ENCODE results near the gene RASSF3. TPM values are rescaled to one million over a fixed set of nuclear protein-coding genes. Genes with fewer than 3 reads are reported as not detected.
"Not testable (repeated sequence)": the region's sequence is repeated elsewhere in the genome, so short reads cannot be mapped to it uniquely, and the experiment has no call there.

RASSF3 gene
- total and polyA plus RNA-seq, 4 donors, result 9.4 to 18.7 (median 10.9) TPM

DNA sequence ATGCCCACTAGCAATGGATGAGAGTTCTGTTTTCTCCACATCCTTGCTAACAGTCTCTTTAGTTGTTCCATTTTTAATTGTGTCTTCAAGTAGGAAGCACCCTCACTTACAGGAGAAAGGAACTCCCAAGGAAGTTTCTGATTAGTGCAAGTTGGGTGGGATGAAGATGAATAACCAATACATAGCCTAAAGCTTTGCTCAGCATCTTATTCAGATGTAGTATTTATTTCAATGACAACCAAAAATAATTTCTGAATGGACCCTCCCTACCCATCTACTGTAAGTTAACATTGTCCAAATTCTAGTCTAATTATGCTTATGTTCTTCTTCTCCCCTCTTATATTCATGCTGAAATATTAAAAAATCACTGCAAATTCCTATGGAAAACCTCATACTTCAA lies 36.0 kb downstream of the RASSF3 start:
- no peak for DNase-seq (ENCODE audit: low read depth in 4 of 6, low spot score in 6 of 6)
- no peaks in the 10 kb centered on the region for H3K4me1 ChIP-seq (ENCODE audit: control insufficient read depth, insufficient read depth, low read length)

DNA sequence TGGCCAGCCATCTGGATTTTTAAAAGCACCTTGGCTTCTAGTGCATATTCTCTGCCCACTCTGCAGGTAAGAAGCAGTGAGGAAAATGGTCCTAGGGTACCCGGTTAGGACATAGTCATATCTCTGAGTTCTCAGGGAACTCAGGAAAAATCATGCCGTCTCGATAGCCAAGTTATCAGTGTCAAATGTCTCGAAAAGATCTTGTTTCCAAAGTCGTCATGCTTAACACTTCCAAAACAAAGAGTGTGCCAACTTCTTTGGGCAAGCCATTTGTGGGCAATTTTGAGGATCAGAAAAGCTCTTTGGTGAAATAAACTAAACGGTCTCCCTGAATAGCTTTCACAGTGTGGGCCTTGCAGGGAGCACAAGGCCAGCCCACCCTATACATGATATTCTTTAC lies 39.2 kb downstream of the RASSF3 start:
- H3K4me1 ChIP-seq (ENCODE audit: control insufficient read depth, insufficient read depth, low read length), result no peaks in the 10 kb centered on the region
- WGBS (ENCODE audit: insufficient coverage), result 70% methylated on average over 5 of the region's 6 CpGs
- H3K4me3 ChIP-seq (ENCODE audit: low read depth, low read length), result no peak overlapping the region
- H3K36me3 ChIP-seq (ENCODE audit: control insufficient read depth, insufficient read depth, low read length), result no peaks in the 10 kb centered on the region
- H3K27ac ChIP-seq (ENCODE audit: low read depth, low read length), result no peak overlapping the region
- no peaks in the 10 kb centered on the region for H3K9me3 ChIP-seq (ENCODE audit: control insufficient read depth, insufficient read depth, low read length)
- no peak for DNase-seq (ENCODE audit: low read depth in 4 of 6, low spot score in 6 of 6)
- no peaks in the 10 kb centered on the region for H3K27me3 ChIP-seq (ENCODE audit: control insufficient read depth, insufficient read depth, low read length)

More for the DNA sequence above, 36.0 kb downstream of the RASSF3 start:
- no peaks in the 10 kb centered on the region for H3K9me3 ChIP-seq (ENCODE audit: control insufficient read depth, insufficient read depth, low read length)
- H3K27me3 ChIP-seq (ENCODE audit: control insufficient read depth, insufficient read depth, low read length), result no peaks in the 10 kb centered on the region
- no peak overlapping the region for H3K27ac ChIP-seq (ENCODE audit: low read depth, low read length)
- no peaks in the 10 kb centered on the region for H3K36me3 ChIP-seq (ENCODE audit: control insufficient read depth, insufficient read depth, low read length)
- no peak overlapping the region for H3K4me3 ChIP-seq (ENCODE audit: low read depth, low read length)

GRCh38 chr12:64650762-64651161 lies 40.5 kb downstream of the RASSF3 start:
- Histone ChIP-seq H3K27ac (ENCODE audit: low read depth, low read length) (no peak overlapping the region), H3K27me3 (ENCODE audit: control insufficient read depth, insufficient read depth, low read length) (no peaks in the 10 kb centered on the region), H3K4me3 (ENCODE audit: low read depth, low read length) (no peak overlapping the region), H3K9me3 (ENCODE audit: control insufficient read depth, insufficient read depth, low read length) (no peaks in the 10 kb centered on the region), H3K4me1 (ENCODE audit: control insufficient read depth, insufficient read depth, low read length) (no peaks in the 10 kb centered on the region), H3K36me3 (ENCODE audit: control insufficient read depth, insufficient read depth, low read length) (no peaks in the 10 kb centered on the region)
- 83% methylated on average over 1 of the region's 4 CpGs for WGBS (ENCODE audit: insufficient coverage)
- no peak for DNase-seq (ENCODE audit: low read depth in 4 of 6, low spot score in 6 of 6)

- Histone ChIP-seq H3K9me3 (ENCODE audit: control insufficient read depth, insufficient read depth, low read length) (no peaks in the 10 kb centered on the region), H3K27ac (ENCODE audit: low read depth, low read length) (no peak overlapping the region), H3K4me1 (ENCODE audit: control insufficient read depth, insufficient read depth, low read length) (no peaks in the 10 kb centered on the region), H3K36me3 (ENCODE audit: control insufficient read depth, insufficient read depth, low read length) (no peaks in the 10 kb centered on the region), H3K27me3 (ENCODE audit: control insufficient read depth, insufficient read depth, low read length) (no peaks in the 10 kb centered on the region), H3K4me3 (ENCODE audit: low read depth, low read length) (no peak overlapping the region)
- DNase-seq (ENCODE audit: low read depth in 4 of 6, low spot score in 6 of 6), result no peak
- 67% methylated on average over 1 of the region's 2 CpGs for WGBS (ENCODE audit: insufficient coverage)
Observed at GRCh38 chr12:64652346-64652745, 42.1 kb downstream of the RASSF3 start.

DNA sequence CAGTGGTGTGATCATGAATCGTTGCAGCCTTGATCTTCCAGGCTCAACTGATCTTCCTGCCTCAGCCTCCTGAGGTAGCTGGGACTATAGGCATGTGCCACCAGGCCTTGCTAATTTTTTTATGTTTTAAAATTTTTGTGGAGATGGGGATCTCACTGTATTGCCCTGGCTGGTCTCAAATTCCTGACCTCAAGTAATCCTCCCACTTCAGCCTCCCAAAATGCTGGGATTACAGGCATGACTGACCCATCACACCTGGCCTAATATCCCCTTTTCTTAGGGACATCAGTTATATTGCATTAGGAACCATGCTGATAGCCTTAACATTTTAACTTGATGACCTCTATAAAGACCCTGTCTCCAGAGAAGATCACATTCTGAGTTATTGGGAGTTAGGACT lies 42.8 kb downstream of the RASSF3 start:
- H3K27ac ChIP-seq (ENCODE audit: low read depth, low read length), result no peak overlapping the region
- H3K4me3 ChIP-seq (ENCODE audit: low read depth, low read length), result no peak overlapping the region
- H3K9me3 ChIP-seq (ENCODE audit: control insufficient read depth, insufficient read depth, low read length), result no peaks in the 10 kb centered on the region
- WGBS (ENCODE audit: insufficient coverage), result no CpG with 5 or more reads among the region's 1 CpG
- H3K27me3 ChIP-seq (ENCODE audit: control insufficient read depth, insufficient read depth, low read length), result no peaks in the 10 kb centered on the region
- H3K4me1 ChIP-seq (ENCODE audit: control insufficient read depth, insufficient read depth, low read length), result no peaks in the 10 kb centered on the region
- no peak for DNase-seq (ENCODE audit: low read depth in 4 of 6, low spot score in 6 of 6)
- no peaks in the 10 kb centered on the region for H3K36me3 ChIP-seq (ENCODE audit: control insufficient read depth, insufficient read depth, low read length)

- WGBS (ENCODE audit: insufficient coverage), result 86% methylated on average over 2 of the region's 2 CpGs
Observed at GRCh38 chr12:64653907-64654306, 43.6 kb downstream of the RASSF3 start.

GRCh38 chr12:64655141-64655540 lies 44.8 kb downstream of the RASSF3 start:
- no peak for DNase-seq (ENCODE audit: low read depth in 4 of 6, low spot score in 6 of 6)
- no peak overlapping the region for H3K27ac ChIP-seq (ENCODE audit: low read depth, low read length)
- no peaks in the 10 kb centered on the region for H3K36me3 ChIP-seq (ENCODE audit: control insufficient read depth, insufficient read depth, low read length)
- H3K4me1 ChIP-seq (ENCODE audit: control insufficient read depth, insufficient read depth, low read length), result no peaks in the 10 kb centered on the region
- 100% methylated on average over 3 of the region's 3 CpGs for WGBS (ENCODE audit: insufficient coverage)
- H3K4me3 ChIP-seq (ENCODE audit: low read depth, low read length), result no peak overlapping the region
- H3K9me3 ChIP-seq (ENCODE audit: control insufficient read depth, insufficient read depth, low read length), result no peaks in the 10 kb centered on the region
- no peaks in the 10 kb centered on the region for H3K27me3 ChIP-seq (ENCODE audit: control insufficient read depth, insufficient read depth, low read length)

More at GRCh38 chr12:64653907-64654306, 43.6 kb downstream of the RASSF3 start:
- H3K27ac ChIP-seq (ENCODE audit: low read depth, low read length); H3K27me3 ChIP-seq (ENCODE audit: control insufficient read depth, insufficient read depth, low read length); H3K4me1 ChIP-seq (ENCODE audit: control insufficient read depth, insufficient read depth, low read length); H3K9me3 ChIP-seq (ENCODE audit: control insufficient read depth, insufficient read depth, low read length); H3K4me3 ChIP-seq (ENCODE audit: low read depth, low read length); H3K36me3 ChIP-seq (ENCODE audit: control insufficient read depth, insufficient read depth, low read length); DNase-seq (ENCODE audit: low read depth in 4 of 6, low spot score in 6 of 6): not testable (repeated sequence)

DNA sequence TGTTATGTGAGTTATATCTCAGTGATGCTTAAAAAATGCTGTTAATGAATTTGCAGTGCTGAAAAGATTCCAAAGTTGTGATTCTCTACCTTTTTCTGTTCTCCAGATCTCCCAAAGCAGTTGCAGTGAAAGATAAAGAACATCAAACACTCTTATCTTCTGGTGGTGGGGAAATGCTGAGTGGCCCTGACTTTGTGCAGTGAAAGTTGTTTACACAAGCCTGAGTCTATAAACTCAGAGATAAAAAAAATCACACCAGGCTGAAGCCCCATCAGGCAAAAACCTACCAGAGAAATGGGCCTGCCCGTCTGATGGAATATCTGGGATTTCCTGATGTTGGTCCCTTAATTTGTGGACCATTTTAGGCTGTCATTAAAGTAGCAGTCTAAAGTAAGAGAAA lies 46.1 kb downstream of the RASSF3 start:
- 100% methylated on average over 1 of the region's 1 CpG for WGBS (ENCODE audit: insufficient coverage)
- no peaks in the 10 kb centered on the region for H3K27me3 ChIP-seq (ENCODE audit: control insufficient read depth, insufficient read depth, low read length)
- no peak for DNase-seq (ENCODE audit: low read depth in 4 of 6, low spot score in 6 of 6)

GRCh38 chr12:64658892-64659481 lies 48.7 kb downstream of the RASSF3 start:
- H3K27ac ChIP-seq (ENCODE audit: low read depth, low read length), result no peak overlapping the region
- 100% methylated on average over 1 of the region's 3 CpGs for WGBS (ENCODE audit: insufficient coverage)
- H3K4me3 ChIP-seq (ENCODE audit: low read depth, low read length), result no peak overlapping the region
- H3K4me1 ChIP-seq (ENCODE audit: control insufficient read depth, insufficient read depth, low read length), result no peaks in the 10 kb centered on the region
- H3K27me3 ChIP-seq (ENCODE audit: control insufficient read depth, insufficient read depth, low read length), result no peaks in the 10 kb centered on the region
- DNase-seq (ENCODE audit: low read depth in 4 of 6, low spot score in 6 of 6), result no peak
- H3K36me3 ChIP-seq (ENCODE audit: control insufficient read depth, insufficient read depth, low read length), result no peaks in the 10 kb centered on the region
- H3K9me3 ChIP-seq (ENCODE audit: control insufficient read depth, insufficient read depth, low read length), result no peaks in the 10 kb centered on the region

More for the DNA sequence above, 46.1 kb downstream of the RASSF3 start:
- Histone ChIP-seq H3K4me1 (ENCODE audit: control insufficient read depth, insufficient read depth, low read length) (no peaks in the 10 kb centered on the region), H3K4me3 (ENCODE audit: low read depth, low read length) (no peak overlapping the region), H3K27ac (ENCODE audit: low read depth, low read length) (no peak overlapping the region), H3K9me3 (ENCODE audit: control insufficient read depth, insufficient read depth, low read length) (no peaks in the 10 kb centered on the region), H3K36me3 (ENCODE audit: control insufficient read depth, insufficient read depth, low read length) (no peaks in the 10 kb centered on the region)

- H3K36me3 ChIP-seq (ENCODE audit: control insufficient read depth, insufficient read depth, low read length), result no peaks in the 10 kb centered on the region
- H3K27ac ChIP-seq (ENCODE audit: low read depth, low read length), result no peak overlapping the region
- H3K27me3 ChIP-seq (ENCODE audit: control insufficient read depth, insufficient read depth, low read length), result no peaks in the 10 kb centered on the region
- no peak overlapping the region for H3K4me3 ChIP-seq (ENCODE audit: low read depth, low read length)
- 82% methylated on average over 3 of the region's 6 CpGs for WGBS (ENCODE audit: insufficient coverage)
- no peak for DNase-seq (ENCODE audit: low read depth in 4 of 6, low spot score in 6 of 6)
- H3K9me3 ChIP-seq (ENCODE audit: control insufficient read depth, insufficient read depth, low read length), result no peaks in the 10 kb centered on the region
- H3K4me1 ChIP-seq (ENCODE audit: control insufficient read depth, insufficient read depth, low read length), result no peaks in the 10 kb centered on the region
Observed at GRCh38 chr12:64660237-64661018, 50.1 kb downstream of the RASSF3 start.
